Pancreas (tissue), 10 donors: Measurements from ENCODE around the gene ELP4. TPM values are rescaled to one million over a fixed set of nuclear protein-coding genes. Genes with fewer than 3 reads are reported as not detected.

Experiments
- ATAC-seq, 4 donors: fragments of 200-7000 bp; cut with Tn5 transposase; one replicate each; pipeline versions ENCODE4 v1.8.0 to v1.9.1; 2020; ENCODE audit warnings: mild to moderate bottlenecking in 4 of 4, moderate library complexity in 4 of 4
- DNase-seq, 6 donors: peaks; one replicate each; pipeline ENCODE4 v3.0.0-alpha.2; 2020
- FAIRE-seq: peaks from 2 replicates; lab custom pipeline; 2012; peaks lifted over from hg19 to GRCh38; lab: Jason Lieb, UNC
- H3K27ac ChIP-seq, 4 donors: fragments of 200-600 bp; sonication (generic); 1 replicate in 3 of 4; 2 replicates in 1 of 4; pipeline versions ENCODE4 v1.5.0 to v1.8.0; 2020
- H3K27me3 ChIP-seq, 4 donors: fragments of 200-600 bp; one replicate each; pipeline ENCODE4 v1.8.0; 2021
- H3K36me3 ChIP-seq, 3 donors: fragments of 200-600 bp; sonication (generic) in 1 of 3; one replicate each; pipeline versions ENCODE4 v1.5.0 to v1.8.0; 2020 to 2021
- H3K4me1 ChIP-seq, 3 donors: fragments of 200-600 bp; one replicate each; pipeline ENCODE4 v1.8.0; 2021
- H3K4me3 ChIP-seq, 4 donors: fragments of 200-600 bp; sonication (generic) in 2 of 4; one replicate each; pipeline versions ENCODE4 v1.5.0 to v1.8.0; 2020 to 2021
- H3K9me3 ChIP-seq, 4 donors: fragments of 200-600 bp; one replicate each; pipeline ENCODE4 v1.8.0; 2021
- WGBS, 2 donors: extraction: QIAGEN DNeasy Blood & Tissue Kit; methylation state at CpG; one replicate each; pipeline ENCODE4 v1.1.7; 2013; 5-methylcytosine and 5-hydroxymethylcytosine counted together
- intact Hi-C, 3 donors: fragments of 100-400 bp; cut with DNase I; formaldehyde crosslinking; loops; one replicate each; pipeline versions ENCODE4 v1.11.1 to v1.14.2; 2022
- polyA plus RNA-seq, 2 donors: library from polyadenylated mRNA; stranded (reverse); fragments of 200-250 nt; gene quantifications; one replicate each; pipeline ENCODE4 v1.2.3, GENCODE V29; 2013
- total RNA-seq, 6 donors: library from RNA; stranded (reverse); fragmentation: NEBNext Ultra II Directional in 4 of 6; extraction: Animal tissue kit (Norgen Biotek cat#: 25700) in 4 of 6; gene quantifications; one replicate each; pipeline versions ENCODE4 v1.2.1 to v1.2.4, GENCODE V29; 2021 to 2023
- TF ChIP-seq, protein P1 (sequence below), 4 donors: fragments of 200-600 bp; sonication (generic) in 3 of 4; IDR thresholded peaks; one replicate each; pipeline versions ENCODE4 v1.5.0 to v1.8.0; 2021; ENCODE audit warnings: antibody characterized with exemption in 4 of 4
- donor health status: healthy with polysubstance abuse.
- donor health status: DM: no; HTN: no; CAD: no; lungs with moderate emphysema.
- donor health status: DM: no; HTN: no; CAD: no.
- donor health status: control.
- donor health status: control.
- donor health status: Bipolar disorder and iron deficiency.
- donor health status: DM: yes; HTN: yes; CAD: no.
- donor health status: DM: no; HTN: no; CAD: no.
- donor health status: DM: no; HTN: no; CAD: no.
- donor health status: DM: yes; HTN: yes; CAD: no.

ELP4 gene
- total and polyA plus RNA-seq, 8 donors: 8.7 to 13.2 (median 9.9) TPM

DNA sequence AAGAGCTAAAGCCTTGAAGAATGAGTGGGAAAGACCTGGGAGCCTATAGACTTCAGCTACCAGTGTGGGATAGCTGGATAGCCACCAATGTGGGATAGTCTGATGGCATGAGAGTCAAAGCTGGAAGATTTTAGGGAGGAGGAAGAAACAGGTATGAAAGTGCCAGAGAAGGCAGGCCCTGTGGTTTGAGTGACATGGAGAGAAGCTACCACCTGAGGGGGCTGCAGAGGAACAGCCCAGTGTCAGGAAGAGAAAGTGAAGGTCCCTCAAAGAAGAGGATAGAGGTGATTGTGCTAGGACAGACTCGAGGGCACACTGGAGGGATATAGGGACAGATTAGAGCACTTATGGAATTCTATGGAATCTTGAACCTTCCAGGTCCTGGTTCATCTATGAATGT, 324.7 kb downstream of the ELP4 start:
- WGBS, 2 donors: 17 to 23% methylated on average over 1 of the region's 1 CpG
- no peak for DNase-seq
- no peak for ATAC-seq
- H3K36me3 ChIP-seq: no peaks in the 10 kb centered on the region
- H3K4me3 ChIP-seq: no peak overlapping the region
- intact Hi-C loops: no loop called here
- FAIRE-seq: no peak
- TF ChIP-seq, protein P1, sequence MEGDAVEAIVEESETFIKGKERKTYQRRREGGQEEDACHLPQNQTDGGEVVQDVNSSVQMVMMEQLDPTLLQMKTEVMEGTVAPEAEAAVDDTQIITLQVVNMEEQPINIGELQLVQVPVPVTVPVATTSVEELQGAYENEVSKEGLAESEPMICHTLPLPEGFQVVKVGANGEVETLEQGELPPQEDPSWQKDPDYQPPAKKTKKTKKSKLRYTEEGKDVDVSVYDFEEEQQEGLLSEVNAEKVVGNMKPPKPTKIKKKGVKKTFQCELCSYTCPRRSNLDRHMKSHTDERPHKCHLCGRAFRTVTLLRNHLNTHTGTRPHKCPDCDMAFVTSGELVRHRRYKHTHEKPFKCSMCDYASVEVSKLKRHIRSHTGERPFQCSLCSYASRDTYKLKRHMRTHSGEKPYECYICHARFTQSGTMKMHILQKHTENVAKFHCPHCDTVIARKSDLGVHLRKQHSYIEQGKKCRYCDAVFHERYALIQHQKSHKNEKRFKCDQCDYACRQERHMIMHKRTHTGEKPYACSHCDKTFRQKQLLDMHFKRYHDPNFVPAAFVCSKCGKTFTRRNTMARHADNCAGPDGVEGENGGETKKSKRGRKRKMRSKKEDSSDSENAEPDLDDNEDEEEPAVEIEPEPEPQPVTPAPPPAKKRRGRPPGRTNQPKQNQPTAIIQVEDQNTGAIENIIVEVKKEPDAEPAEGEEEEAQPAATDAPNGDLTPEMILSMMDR (IDR thresholded peaks at IDR 0.05): no peak
- no peaks in the 10 kb centered on the region for H3K4me1 ChIP-seq
- no peak overlapping the region for H3K27ac ChIP-seq
- peaks cover 0 to 18% (median under 1%) of the 10 kb centered on the region in 4 donors for H3K27me3 ChIP-seq
- no peaks in the 10 kb centered on the region for H3K9me3 ChIP-seq

Other genes with a start within 250 kb of the ELP4 start
- 1 to 10 TPM in 1 of 6 donors, under 1 TPM in 5; 0.40 to 1.2 (median 0.68) TPM for gene DCDC1, start 140.0 kb upstream of the ELP4 start, total RNA-seq
- gene DCDC1, start 140.0 kb upstream of the ELP4 start, polyA plus RNA-seq: 1 to 10 TPM in 1 of 2 donors, under 1 TPM in 1; 0.57 to 1.2 TPM
- 10 to 100 TPM in 2 of 6 donors, 1 to 10 TPM in 4; 7.0 to 10.7 (median 9.1) TPM for gene DNAJC24, start 139.9 kb upstream of the ELP4 start, total RNA-seq
- 1 to 10 TPM; 2.8 to 8.5 TPM for gene DNAJC24, start 139.9 kb upstream of the ELP4 start, polyA plus RNA-seq
- 10 to 100 TPM in 3 of 6 donors, 1 to 10 TPM in 3; 6.3 to 14.1 (median 10.8) TPM for gene IMMP1L, start 145 bp upstream of the ELP4 start, total RNA-seq
- gene IMMP1L, start 145 bp upstream of the ELP4 start, polyA plus RNA-seq: 10 to 100 TPM; 20.4 to 55.7 TPM